ENCODE results near the gene PARP14.

Gene PARP14

GRCh38 chr3:122758877-122759560 lies 78.4 kb downstream of the PARP14 start:
- TF ChIP-seq CTCF (IDR thresholded peaks at IDR 0.05; ENCODE audit: low read depth, low read length, missing control alignments) = no peak
- no peak for DNase-seq (ENCODE audit: extremely low read depth, low read depth)
- no peak overlapping the region for H3K4me3 ChIP-seq (replicated peaks; ENCODE audit: low read depth, low read length)

GRCh38 chr3:122760453-122761271 lies 80.0 kb downstream of the PARP14 start:
- no peak overlapping the region for H3K4me3 ChIP-seq (replicated peaks; ENCODE audit: low read depth, low read length)
- no peak for DNase-seq (ENCODE audit: extremely low read depth, low read depth)
- TF ChIP-seq CTCF (IDR thresholded peaks at IDR 0.05; ENCODE audit: low read depth, low read length, missing control alignments) = no peak

GRCh38 chr3:122766430-122766829 lies 85.8 kb downstream of the PARP14 start:
- no peak for TF ChIP-seq CTCF (IDR thresholded peaks at IDR 0.05; ENCODE audit: low read depth, low read length, missing control alignments)
- no peak for DNase-seq (ENCODE audit: extremely low read depth, low read depth)
- no peak overlapping the region for H3K4me3 ChIP-seq (replicated peaks; ENCODE audit: low read depth, low read length)

- no peak for TF ChIP-seq CTCF (IDR thresholded peaks at IDR 0.05; ENCODE audit: low read depth, low read length, missing control alignments)
- no peak for DNase-seq (ENCODE audit: extremely low read depth, low read depth)
- H3K4me3 ChIP-seq (replicated peaks; ENCODE audit: low read depth, low read length) = no peak overlapping the region
These were observed 87.1 kb downstream of the PARP14 start for GRCh38 chr3:122767540-122768372.

GRCh38 chr3:122770521-122771202 lies 90.0 kb downstream of the PARP14 start:
- H3K4me3 ChIP-seq (replicated peaks; ENCODE audit: low read depth, low read length) = no peak overlapping the region
- no peak for DNase-seq (ENCODE audit: extremely low read depth, low read depth)
- TF ChIP-seq CTCF (IDR thresholded peaks at IDR 0.05; ENCODE audit: low read depth, low read length, missing control alignments) = no peak

GRCh38 chr3:122772827-122773226 lies 92.2 kb downstream of the PARP14 start:
- no peak for DNase-seq (ENCODE audit: extremely low read depth, low read depth)
- no peak for TF ChIP-seq CTCF (IDR thresholded peaks at IDR 0.05; ENCODE audit: low read depth, low read length, missing control alignments)
- H3K4me3 ChIP-seq (replicated peaks; ENCODE audit: low read depth, low read length) = no peak overlapping the region
